Mammary epithelial cell (primary cell): ENCODE measurements around the gene HTATSF1.

Source experiments
- CTCF ChIP-seq, 2 donors: IDR thresholded peaks in 1 of 2; conservative IDR thresholded peaks in 1 of 2; 2 replicates each; pipeline ENCODE4 v1.5.1; 2011 to 2012; ENCODE audit warnings: inconsistent platforms in 2 of 2, low read length in 2 of 2, mild to moderate bottlenecking in 2 of 2, control low read depth in 1 of 2, low read depth in 1 of 2; ENCODE audit not compliant: insufficient read depth in 1 of 2; ENCODE audit errors: extremely low read depth in 1 of 2
- EZH2 ChIP-seq: IDR thresholded peaks from 2 replicates; pipeline ENCODE4 v1.6.1; 2012; ENCODE audit warnings: low read length, inconsistent platforms, borderline replicate concordance

DNA sequence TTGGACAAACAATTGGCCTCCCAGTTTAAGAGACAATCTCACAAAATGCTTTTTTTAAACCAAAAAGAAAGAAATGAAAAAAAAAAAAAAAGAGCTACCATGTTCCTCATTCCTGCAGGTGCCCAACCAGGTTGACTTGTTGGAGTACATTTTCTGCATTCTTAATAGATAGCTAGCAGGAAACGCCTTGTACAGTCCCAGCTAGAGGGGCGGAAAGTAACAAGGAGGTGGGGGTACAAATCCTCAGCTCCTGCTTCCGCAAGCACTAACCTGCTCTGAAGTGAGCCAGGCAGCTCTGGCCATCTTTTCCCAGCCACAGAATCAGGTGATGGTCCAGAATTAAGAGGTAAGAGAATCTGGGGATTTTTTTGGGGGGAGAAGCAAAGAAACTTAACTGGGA lies 34.6 kb downstream of the HTATSF1 start, which contains the start of gene VGLL1:
- no peak for TF ChIP-seq CTCF (conservative IDR thresholded peaks at IDR 0.05 in 1 of 2, IDR thresholded peaks at IDR 0.05 in 1 of 2; ENCODE audit: extremely low read depth in 1 of 2, insufficient read depth in 1 of 2, low read depth in 1 of 2, low read length in 2 of 2)
- no peak for TF ChIP-seq EZH2
